Gastroesophageal sphincter (tissue), 3 donors: ENCODE data around the gene NBPF1.
"Not testable (repeated sequence)": the region's sequence is repeated elsewhere in the genome, so short reads cannot be mapped to it uniquely, and the experiment has no call there.

ENCODE experiments used
- EP300 ChIP-seq: sonication (generic); formaldehyde crosslinking; IDR thresholded peaks from one replicate; pipeline ENCODE4 v1.6.1; 2017; ENCODE audit warnings: antibody characterized with exemption, mild to moderate bottlenecking
- POLR2A ChIP-seq, 2 donors: fragments of 450-650 bp; IDR thresholded peaks; one replicate each; pipeline ENCODE4 v1.6.1; 2017; ENCODE audit warnings: antibody characterized with exemption in 2 of 2, mild to moderate bottlenecking in 2 of 2, moderate library complexity in 1 of 2
- TF ChIP-seq, protein P1 (sequence below), 4 experiments: fragments of 200-600 bp in 2 of 4; fragments of 450-650 bp in 2 of 4; sonication (generic) in 1 of 4; IDR thresholded peaks; one replicate each; pipeline ENCODE4 v1.5.1; 2017 to 2019; ENCODE audit warnings: antibody characterized with exemption in 4 of 4, mild to moderate bottlenecking in 2 of 4, moderate library complexity in 2 of 4

DNA sequence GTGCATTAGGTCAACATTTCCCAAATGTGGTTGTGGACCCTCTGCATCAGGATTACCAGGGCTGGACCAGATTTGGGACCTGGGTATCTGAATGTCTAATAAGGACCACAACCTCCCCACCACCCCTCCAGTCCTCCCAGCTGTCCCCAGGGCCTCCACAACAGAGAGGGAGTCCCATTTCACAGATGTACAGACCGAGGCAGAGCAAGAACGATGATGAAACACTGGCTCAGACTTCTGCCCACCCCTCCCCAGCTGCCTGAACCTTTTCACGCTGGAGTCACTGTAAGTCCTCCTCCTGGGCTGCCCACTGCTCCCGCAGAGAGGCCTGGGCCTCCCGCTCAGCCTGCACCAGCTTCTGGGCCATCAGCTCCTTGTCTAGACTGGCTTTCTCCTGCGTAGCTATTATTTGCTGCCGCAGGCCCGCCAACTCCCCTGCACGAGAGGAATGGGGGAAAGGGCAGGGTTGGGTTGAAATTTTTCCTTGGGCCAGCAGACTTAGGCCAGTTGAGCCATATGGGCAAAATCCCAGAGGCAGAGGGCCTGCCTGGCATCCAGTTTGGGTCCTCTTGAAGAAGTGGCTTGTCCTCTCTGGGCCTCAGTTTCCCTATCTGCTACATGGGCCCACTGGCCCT is 8.4 kb upstream of the NBPF1 start:
- TF ChIP-seq POLR2A (IDR thresholded peaks at IDR 0.05); EP300: not testable (repeated sequence)
- TF ChIP-seq, protein P1, sequence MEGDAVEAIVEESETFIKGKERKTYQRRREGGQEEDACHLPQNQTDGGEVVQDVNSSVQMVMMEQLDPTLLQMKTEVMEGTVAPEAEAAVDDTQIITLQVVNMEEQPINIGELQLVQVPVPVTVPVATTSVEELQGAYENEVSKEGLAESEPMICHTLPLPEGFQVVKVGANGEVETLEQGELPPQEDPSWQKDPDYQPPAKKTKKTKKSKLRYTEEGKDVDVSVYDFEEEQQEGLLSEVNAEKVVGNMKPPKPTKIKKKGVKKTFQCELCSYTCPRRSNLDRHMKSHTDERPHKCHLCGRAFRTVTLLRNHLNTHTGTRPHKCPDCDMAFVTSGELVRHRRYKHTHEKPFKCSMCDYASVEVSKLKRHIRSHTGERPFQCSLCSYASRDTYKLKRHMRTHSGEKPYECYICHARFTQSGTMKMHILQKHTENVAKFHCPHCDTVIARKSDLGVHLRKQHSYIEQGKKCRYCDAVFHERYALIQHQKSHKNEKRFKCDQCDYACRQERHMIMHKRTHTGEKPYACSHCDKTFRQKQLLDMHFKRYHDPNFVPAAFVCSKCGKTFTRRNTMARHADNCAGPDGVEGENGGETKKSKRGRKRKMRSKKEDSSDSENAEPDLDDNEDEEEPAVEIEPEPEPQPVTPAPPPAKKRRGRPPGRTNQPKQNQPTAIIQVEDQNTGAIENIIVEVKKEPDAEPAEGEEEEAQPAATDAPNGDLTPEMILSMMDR (IDR thresholded peaks at IDR 0.05): not testable (repeated sequence)
